GM20431 (cell line): ENCODE data around the gene BARX1.

Experiments
- in situ Hi-C: fragments of 300-500 bp; cut with MseI, MboI; formaldehyde crosslinking; loops from one replicate; pipeline ENCODE4 v1.15.0; 2020; ENCODE audit warnings: low sequenced_read_pairs; ENCODE audit not compliant: unreplicated experiment

BARX1 gene

GRCh38 chr9:93930070-93930469 lies 25.1 kb downstream of the BARX1 start:
- in situ Hi-C loops: no loop called here

- in situ Hi-C loops: no loop called here
Measured at GRCh38 chr9:93929231-93929630, 25.9 kb downstream of the BARX1 start.

DNA sequence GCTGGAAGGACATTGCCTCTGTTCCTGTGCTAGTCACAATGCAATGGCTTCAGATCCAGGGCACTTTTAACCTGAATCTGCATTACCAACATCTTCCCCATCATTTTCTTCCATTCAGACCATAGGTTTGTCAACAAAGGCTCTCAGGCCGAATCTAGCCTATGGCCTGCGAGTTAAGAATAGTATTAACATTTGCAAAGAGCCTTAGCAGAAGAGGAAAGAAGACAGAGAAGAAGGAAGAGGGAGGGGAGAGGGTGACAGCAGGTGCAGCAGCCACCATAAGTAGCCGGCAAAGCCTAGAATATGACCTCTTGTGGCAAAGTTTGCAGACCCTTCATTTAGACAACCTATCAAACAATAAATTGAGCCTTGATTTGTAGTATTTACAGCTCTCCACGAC lies 32.6 kb downstream of the BARX1 start:
- in situ Hi-C loops: no loop called here

DNA sequence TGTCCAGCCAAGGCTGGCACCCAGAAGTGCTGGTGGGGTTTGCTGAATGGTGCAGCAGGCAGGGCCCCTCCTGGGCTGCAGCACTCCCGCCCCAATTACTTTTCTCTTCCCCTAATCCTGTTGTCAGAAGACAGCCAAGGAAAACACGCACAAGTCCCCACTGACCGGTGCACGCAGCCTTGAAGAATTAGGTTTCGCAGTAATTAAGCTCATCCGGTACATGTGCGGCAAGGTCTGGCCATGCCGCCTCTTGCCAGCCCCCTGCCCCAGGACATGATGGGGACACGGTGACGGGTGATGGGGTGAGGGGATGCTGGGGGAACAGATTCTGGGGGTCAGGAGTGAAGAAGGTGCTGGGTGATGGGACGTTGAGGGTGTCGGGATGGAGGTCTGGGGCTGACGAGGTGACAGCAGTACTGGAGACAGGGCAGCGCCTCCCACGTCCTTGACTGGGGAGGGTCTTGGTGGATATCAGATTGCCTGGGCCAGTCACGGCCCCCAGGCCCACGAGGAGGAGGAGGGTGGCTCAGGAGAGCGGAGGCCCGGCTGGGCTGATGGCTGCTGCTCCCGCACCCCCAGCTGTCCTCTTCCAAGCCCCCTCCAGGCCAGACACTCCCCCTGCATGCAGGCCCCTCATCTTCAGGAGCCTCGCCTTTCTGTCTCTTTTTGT lies 34.9 kb downstream of the BARX1 start:
- in situ Hi-C loops: no loop called here

GRCh38 chr9:93918061-93918460 lies 37.1 kb downstream of the BARX1 start:
- in situ Hi-C loops: no loop called here

- in situ Hi-C loops: no loop called here
Measured at GRCh38 chr9:93917121-93917853, 37.9 kb downstream of the BARX1 start.

DNA sequence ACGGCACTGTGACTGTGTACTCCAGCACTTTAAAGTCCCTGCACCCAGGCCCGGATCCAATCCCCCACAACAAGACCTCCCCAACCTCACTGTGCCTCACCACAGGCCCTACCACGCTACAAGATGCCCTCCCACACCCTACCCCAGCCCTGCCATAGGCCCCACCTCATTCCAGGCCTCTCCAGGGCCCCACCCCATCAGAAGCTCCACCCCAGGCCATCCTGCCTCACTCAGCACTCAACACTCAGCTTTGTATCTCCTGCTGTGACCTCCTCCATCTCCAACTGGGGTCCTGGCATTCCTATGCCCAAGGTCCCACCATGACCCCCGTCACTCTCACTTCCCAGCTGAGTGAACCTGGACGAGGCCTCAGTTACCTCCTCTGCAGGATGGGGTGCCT lies 38.8 kb downstream of the BARX1 start:
- in situ Hi-C loops: no loop called here

DNA sequence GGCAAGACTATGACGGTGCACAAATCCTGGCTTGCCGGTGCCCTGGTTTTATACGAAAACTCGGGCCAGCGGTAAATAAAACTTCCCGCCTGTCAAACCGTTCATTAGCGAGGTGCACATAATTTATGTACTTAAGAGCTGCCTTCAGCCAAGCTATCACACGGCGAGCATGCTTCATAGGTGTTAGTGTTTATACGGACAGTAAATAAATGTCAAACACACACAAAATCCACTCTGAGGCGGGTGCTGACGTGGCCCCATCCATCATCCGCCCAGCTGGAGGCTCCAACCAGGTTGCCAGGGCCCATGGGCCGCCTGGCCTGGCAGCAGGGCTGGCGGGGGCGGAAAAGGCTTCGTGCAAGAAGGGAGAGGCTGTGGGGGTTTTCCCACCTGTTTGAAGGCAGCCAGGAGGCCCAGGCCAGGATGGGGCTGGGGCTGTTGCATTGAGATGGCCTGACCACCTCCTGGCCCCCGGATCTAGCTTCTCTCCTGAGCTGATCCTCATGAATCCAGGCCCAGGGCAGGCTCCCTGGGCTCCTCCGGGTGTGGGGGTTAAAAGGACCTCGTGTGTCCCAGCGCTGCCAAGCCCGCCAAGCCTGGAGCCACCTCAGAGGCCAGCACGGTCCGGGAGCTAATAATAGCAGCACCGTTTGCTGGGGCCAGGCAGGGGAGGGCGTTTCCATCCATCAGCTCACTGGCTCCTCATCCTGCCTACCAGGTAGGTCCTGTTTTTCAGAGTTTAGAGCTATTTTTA lies 43.2 kb downstream of the BARX1 start:
- in situ Hi-C loops: no loop called here

- in situ Hi-C loops: no loop called here
Measured at GRCh38 chr9:93911136-93911745, 43.9 kb downstream of the BARX1 start.

GRCh38 chr9:93910598-93910997 lies 44.6 kb downstream of the BARX1 start:
- in situ Hi-C loops: no loop called here

DNA sequence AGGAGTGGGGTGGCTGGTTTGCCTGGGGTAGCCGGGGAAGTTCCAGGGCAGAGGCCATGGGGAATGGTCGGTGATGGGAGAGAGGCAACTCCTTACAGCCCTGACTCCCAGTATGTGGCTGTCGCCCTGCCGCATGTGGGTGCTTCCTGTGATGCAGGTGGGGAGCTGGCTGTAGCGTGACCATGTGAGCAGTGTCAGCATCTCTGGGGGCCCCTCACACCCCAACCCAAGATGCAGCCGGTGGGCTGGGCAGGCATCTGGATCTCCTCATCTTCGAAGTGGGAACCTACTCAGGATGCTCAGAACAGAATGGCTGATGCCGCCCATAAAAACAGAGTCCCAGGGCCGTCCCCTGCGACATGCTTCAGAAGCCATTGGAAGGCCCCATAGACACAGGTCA lies 45.0 kb downstream of the BARX1 start:
- in situ Hi-C loops: no loop called here

- in situ Hi-C loops: no loop called here
Measured at GRCh38 chr9:93909242-93909616, 45.9 kb downstream of the BARX1 start.

DNA sequence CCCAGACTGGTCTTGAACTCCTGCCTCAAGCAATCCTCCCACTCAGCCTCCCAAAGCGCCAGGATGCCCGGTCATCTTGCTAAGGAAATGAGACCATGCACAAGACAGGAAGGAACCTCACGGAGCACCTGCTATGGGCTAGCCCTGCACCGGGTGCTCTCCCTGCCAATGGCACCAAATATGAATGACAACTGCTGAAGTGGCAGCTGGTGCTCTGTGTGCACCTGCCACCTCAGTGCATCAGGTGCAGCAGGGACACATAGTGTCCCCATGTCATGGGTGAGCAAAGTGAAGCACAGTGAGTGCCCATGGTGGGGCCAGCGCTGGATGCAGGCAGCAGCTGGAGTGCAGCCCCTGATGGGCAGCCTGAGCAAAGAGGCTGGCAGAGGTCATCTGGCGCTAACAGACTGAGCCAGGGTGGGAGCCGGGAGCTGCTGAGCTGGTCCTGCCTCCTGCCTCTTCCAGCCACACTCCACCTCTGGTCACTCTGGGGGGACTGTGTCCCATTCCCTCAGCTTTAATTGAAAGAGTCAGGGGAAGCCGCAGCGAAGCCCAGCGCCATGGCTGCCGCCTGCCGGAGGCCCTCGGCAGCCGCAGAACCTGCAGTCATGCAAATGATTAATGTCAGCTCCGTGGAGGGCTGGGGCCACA lies 46.4 kb downstream of the BARX1 start:
- in situ Hi-C loops: no loop called here

GRCh38 chr9:93907551-93908199 lies 47.5 kb downstream of the BARX1 start:
- in situ Hi-C loops: no loop called here

DNA sequence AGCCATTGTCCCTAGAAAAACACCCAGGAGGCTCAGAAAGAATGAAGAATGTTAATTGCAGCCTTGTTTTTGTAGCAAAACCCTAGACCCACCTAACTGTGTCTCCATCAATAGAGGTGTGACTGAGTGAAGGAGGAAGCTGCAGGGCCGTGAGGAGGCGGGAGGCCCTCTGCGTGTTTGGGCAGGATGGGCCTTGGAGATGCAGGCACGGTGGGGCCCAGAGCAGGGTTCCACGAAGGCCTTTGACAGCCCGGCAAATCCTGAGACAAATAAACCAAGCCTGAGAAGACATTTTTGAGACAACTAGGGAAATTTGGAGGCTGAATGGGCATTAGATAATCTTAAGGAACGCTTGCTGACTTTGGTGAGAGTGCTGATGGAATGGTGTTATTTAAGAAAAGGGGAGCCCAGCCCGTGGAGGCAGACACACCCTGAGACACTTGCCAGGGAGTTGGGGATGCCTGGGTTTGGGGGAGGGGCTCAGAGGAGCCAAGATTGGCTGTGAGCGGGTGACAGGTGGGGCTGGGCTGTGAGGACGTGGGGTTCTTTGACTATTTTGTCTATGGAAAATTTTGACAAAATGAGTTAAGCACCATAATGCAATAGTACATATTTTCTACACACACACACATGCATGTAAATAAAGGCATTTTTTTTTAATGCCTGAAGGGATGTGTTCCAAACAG lies 48.8 kb downstream of the BARX1 start:
- in situ Hi-C loops: no loop called here

DNA sequence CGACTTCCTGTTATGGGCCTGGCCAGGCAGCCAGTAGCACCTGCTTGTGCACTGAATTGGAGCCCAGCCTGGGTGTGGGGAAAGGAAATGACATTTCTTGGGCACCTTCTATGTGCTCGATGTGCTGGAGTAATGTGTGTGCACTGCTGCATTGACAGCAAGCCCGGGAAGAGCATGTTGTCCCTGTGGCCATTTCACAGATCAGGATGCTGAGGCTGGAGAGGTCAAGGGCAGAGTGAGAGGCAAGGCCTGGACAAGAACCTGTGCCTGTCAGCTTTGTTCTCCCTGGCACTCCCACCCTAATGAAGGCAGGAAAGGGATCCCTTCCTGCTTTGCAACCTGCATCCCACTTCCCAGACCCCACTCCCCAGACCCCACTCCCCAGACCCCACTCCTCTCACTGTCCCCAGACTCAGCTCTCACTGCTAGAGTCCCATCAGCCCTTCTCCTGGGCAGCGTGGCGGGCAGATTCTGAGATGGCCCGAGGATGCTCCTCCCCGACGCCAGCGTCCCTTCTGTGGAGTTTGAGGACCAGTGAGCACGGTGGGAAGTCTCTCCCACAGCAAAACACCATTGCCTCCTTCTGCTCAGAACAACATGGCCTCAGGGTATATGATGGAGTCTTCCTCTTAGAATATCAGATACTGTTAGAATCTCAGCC lies 49.6 kb downstream of the BARX1 start:
- in situ Hi-C loops: no loop called here

GRCh38 chr9:93904649-93905472 lies 50.3 kb downstream of the BARX1 start:
- in situ Hi-C loops: no loop called here
